Spinal cord (tissue), 10 donors: ENCODE data around the gene SERPINA7. TPM values are rescaled to one million over a fixed set of nuclear protein-coding genes. Genes with fewer than 3 reads are reported as not detected.
"Not testable (repeated sequence)": the region's sequence is repeated elsewhere in the genome, so short reads cannot be mapped to it uniquely, and the experiment has no call there.

ENCODE experiments used
- DNase-seq, 6 donors: peaks; one replicate each; pipeline versions ENCODE4 v3.0.0 to v3.0.0-alpha.2; 2013 to 2015; ENCODE audit warnings: low spot score in 6 of 6, low read depth in 4 of 6
- H3K27ac ChIP-seq: one replicate; pipeline ENCODE4 v1.5.1; 2013; ENCODE audit warnings: low read depth, low read length, control low read depth
- H3K27me3 ChIP-seq: one replicate; pipeline ENCODE4 v1.6.1; 2013; ENCODE audit warnings: low read length; ENCODE audit not compliant: control insufficient read depth, insufficient read depth
- H3K36me3 ChIP-seq: one replicate; pipeline ENCODE4 v1.6.1; 2013; ENCODE audit warnings: low read length; ENCODE audit not compliant: control insufficient read depth, insufficient read depth
- H3K4me1 ChIP-seq: one replicate; pipeline ENCODE4 v1.6.1; 2013; ENCODE audit warnings: low read length; ENCODE audit not compliant: control insufficient read depth, insufficient read depth
- H3K4me3 ChIP-seq: one replicate; pipeline ENCODE4 v1.5.1; 2013; ENCODE audit warnings: low read depth, low read length, control low read depth
- H3K9me3 ChIP-seq: one replicate; pipeline ENCODE4 v1.6.1; 2013; ENCODE audit warnings: low read length; ENCODE audit not compliant: control insufficient read depth, insufficient read depth
- WGBS: methylation state at CpG from one replicate; pipeline ENCODE4 v1.1.5; 2013; ENCODE audit warnings: missing lambda C conversion rate; ENCODE audit not compliant: insufficient coverage; 5-methylcytosine and 5-hydroxymethylcytosine counted together
- polyA plus RNA-seq, 2 donors: library from polyadenylated mRNA; unstranded; fragments of 120-200 nt; gene quantifications; one replicate each; pipeline ENCODE4 v1.2.1, GENCODE V29; 2013; ENCODE audit not compliant: insufficient read length in 2 of 2
- total RNA-seq, 2 donors: library from RNA; depleted of rRNA in 1 of 2; stranded (reverse); fragments of 120-200 nt in 1 of 2; fragments of >200 nt in 1 of 2; gene quantifications; one replicate each; pipeline versions ENCODE4 v1.2.3 to v1.2.4, GENCODE V29; 2013 to 2014
- donor health status: healthy.

SERPINA7 gene
- total and polyA plus RNA-seq, 4 donors: 0.06 TPM; not detected in 3

DNA sequence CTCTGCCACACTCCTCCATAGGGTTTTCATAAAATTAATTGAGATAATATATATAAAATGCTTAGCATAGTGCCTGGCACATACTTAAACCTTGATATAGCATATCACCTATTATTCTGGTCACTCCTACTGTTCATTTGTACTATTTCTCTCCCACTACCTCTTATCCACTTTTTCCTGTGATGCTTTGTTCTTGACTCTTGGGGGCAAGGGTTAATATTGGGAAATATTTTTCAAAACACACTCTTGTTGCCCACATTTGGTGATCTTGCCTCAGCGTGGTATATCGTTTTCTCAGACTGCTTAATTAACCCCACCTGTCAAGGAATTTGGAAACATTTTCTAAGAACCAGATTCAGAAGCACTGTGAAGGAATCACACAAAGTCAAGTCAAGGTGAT, 16.3 kb downstream of the SERPINA7 start:
- Histone ChIP-seq H3K4me1 (no peaks in the 10 kb centered on the region), H3K36me3 (no peaks in the 10 kb centered on the region), H3K4me3 (no peak overlapping the region), H3K27me3 (no peaks in the 10 kb centered on the region), H3K9me3 (no peaks in the 10 kb centered on the region), H3K27ac (no peak overlapping the region)
- WGBS: no CpG with 5 or more reads among the region's 2 CpGs
- no peak for DNase-seq

DNA sequence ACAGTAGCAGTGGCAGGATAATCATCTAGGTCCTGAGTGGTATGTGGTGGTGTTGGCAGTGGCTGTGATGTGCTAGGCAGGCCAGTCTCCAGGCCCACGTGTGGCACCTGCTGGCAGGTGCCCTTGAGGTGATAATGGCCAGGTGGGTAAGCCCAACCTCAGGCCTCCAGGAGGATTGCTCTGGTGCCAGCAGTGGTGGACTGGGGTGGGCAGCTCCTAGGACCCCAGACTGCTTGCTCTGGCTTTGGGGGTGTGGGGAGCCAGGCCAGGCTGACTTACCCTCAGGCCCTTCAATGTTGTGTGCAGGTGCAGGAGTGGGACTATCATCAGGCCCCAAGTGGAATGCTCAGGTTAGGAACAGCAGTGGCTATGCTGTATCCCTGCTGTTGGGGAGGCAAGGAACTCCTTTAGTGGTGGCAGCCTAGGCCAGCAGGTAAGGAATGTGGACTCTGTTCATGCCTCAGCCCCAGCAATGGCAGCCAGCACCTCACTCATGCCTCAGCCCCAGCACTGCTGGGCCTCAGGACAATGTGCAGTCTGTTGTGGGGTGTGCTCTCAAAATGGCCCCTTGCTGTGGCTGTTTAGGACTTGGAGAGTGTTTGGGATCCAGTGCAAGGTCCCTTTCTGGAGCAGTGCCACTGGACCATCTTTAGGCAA, 24.3 kb downstream of the SERPINA7 start:
- no peaks in the 10 kb centered on the region for H3K27me3 ChIP-seq
- H3K9me3 ChIP-seq: no peaks in the 10 kb centered on the region
- DNase-seq: no peak
- H3K36me3 ChIP-seq: no peaks in the 10 kb centered on the region
- H3K4me1 ChIP-seq: no peaks in the 10 kb centered on the region
- no peak overlapping the region for H3K27ac ChIP-seq
- no peak overlapping the region for H3K4me3 ChIP-seq
- 60% methylated on average over 1 of the region's 1 CpG for WGBS

DNA sequence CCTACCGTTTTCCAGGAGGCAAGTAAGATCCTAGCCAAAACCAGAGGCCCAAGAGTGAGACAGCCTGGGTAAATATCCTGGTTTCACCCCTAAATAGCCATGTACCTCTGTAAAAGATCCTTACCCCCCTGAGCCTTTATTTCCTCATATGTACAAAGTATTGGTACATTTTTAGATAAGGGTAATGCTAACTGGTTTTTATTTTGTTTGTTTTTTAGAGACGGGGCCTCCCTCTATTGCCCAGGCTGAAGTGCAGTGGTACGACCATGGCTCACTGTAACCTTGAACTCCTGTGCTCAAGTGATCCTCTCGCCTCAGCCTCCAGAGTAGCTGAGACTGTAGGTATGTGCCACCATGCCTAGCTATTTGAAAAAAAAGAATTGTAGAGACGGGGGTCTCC, 29.4 kb downstream of the SERPINA7 start:
- Histone ChIP-seq H3K9me3 (no peaks in the 10 kb centered on the region), H3K4me3 (no peak overlapping the region), H3K36me3 (no peaks in the 10 kb centered on the region), H3K27me3 (peaks cover 2% of the 10 kb centered on the region), H3K27ac (no peak overlapping the region), H3K4me1 (no peaks in the 10 kb centered on the region)
- no peak for DNase-seq
- 89% methylated on average over 3 of the region's 5 CpGs for WGBS

DNA sequence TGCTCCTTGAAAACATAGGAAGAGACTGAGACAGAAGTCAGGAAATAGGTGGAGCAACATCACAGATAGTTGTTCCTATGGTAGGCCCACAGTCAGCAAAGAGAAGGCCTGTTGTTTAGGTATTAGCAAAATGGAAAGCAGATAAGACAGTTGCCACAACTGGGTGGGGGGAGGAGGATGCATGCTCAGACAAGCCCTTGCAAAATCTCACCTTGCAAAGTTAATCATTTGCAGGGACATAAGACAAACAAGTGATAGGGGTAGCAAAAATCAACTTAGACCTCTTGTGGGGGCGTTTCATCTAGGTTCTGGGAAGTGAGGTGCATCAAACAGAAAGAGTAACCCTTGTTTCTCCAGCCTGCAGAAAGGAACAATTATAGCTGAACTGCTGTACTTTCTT, 30.7 kb downstream of the SERPINA7 start:
- Histone ChIP-seq H3K4me3 (no peak overlapping the region), H3K36me3 (no peaks in the 10 kb centered on the region), H3K9me3 (no peaks in the 10 kb centered on the region), H3K27me3 (peaks cover 2% of the 10 kb centered on the region), H3K27ac (no peak overlapping the region), H3K4me1 (no peaks in the 10 kb centered on the region)
- 40% methylated on average over 1 of the region's 1 CpG for WGBS
- DNase-seq: no peak

DNA sequence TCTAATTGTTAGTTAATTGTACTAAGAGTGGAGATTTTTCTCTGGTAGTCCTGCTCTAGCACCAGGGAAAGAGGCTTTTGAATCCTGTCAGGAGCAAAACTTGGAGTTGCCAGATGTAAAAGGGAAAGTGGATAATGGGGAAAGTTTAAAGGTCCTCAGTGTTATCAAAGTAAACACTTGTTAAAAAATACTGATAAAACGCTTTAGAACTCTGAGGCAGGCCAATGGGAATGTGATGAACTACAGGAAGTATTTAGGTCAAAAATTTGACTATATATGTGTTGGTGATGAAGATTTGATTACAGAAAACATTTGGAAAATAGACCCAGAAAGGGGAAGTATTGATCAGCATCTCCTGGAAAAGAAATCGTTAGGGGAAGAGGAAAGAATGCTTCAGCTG, 32.8 kb downstream of the SERPINA7 start:
- Histone ChIP-seq H3K9me3 (no peaks in the 10 kb centered on the region), H3K27ac (no peak overlapping the region), H3K36me3 (no peaks in the 10 kb centered on the region), H3K4me1 (no peaks in the 10 kb centered on the region), H3K4me3 (no peak overlapping the region), H3K27me3 (peaks cover 2% of the 10 kb centered on the region)
- DNase-seq: no peak
- 80% methylated on average over 1 of the region's 2 CpGs for WGBS

DNA sequence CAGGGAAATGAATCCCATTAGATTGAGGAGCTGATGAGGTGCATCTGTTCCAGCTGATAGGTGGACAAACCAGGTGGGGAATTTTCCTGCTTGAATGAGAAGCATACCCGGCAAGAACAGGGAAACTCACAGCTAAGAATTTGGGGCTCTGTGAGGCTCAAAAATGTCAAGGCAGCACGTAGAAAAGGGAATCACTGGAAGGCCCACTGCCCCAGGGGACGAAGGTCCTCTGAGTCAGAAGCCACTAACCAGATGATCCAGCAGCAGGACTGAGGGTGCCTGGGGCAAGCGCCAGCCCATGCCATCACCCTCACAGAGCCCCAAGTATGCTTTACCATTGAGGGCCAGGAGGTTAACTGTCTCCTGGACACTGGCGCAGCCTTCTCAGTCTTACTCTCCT, 37.9 kb downstream of the SERPINA7 start:
- not testable (repeated sequence) for H3K36me3 ChIP-seq, DNase-seq, H3K27ac ChIP-seq, H3K27me3 ChIP-seq, H3K4me3 ChIP-seq, H3K9me3 ChIP-seq, H3K4me1 ChIP-seq
- 75% methylated on average over 5 of the region's 5 CpGs for WGBS

DNA sequence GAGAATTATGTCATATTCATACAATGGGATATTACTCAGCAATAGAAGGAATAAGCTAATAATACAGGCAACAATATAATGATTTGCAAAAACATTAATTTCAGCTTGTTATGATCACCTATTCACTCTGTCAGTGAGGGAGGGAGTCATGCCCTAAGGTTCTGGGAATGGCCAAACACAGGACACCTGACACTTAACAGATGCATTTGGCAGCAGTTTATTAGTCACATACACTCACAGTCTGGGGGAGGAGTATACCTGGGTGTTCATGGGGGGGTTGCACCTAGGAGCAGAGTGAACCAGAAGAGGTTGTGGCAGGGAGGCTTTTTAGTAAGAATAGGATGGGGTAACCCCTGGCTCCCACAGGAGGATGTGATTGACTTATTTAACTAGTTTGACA, 38.3 kb downstream of the SERPINA7 start:
- Histone ChIP-seq H3K4me1 (no peaks in the 10 kb centered on the region), H3K4me3 (no peak overlapping the region), H3K27me3 (no peaks in the 10 kb centered on the region), H3K27ac (no peak overlapping the region), H3K9me3 (no peaks in the 10 kb centered on the region), H3K36me3 (no peaks in the 10 kb centered on the region)
- DNase-seq: no peak

DNA sequence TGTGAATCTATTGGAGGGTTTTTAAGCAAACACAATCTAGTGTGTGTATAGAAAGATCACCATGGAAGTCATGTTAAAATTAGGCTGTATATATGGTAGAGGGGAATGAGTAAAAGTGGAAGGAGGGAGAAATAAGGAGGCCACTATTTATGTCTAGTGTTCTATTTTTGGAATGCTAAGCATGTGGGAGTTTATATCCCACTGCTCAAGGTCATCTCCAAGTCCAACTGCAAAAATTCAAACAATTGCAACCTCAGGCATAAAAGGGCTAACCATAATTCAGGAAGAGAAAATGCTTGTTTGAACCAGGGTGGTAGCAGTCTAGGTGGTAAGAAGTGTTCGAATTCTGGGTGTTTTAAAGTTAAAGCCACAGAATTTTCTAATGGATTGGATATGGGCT, 39.2 kb downstream of the SERPINA7 start:
- WGBS: 40% methylated on average over 1 of the region's 1 CpG
- no peaks in the 10 kb centered on the region for H3K9me3 ChIP-seq
- H3K4me3 ChIP-seq: no peak overlapping the region
- H3K36me3 ChIP-seq: no peaks in the 10 kb centered on the region
- H3K27ac ChIP-seq: no peak overlapping the region
- no peak for DNase-seq
- H3K4me1 ChIP-seq: no peaks in the 10 kb centered on the region
- no peaks in the 10 kb centered on the region for H3K27me3 ChIP-seq

DNA sequence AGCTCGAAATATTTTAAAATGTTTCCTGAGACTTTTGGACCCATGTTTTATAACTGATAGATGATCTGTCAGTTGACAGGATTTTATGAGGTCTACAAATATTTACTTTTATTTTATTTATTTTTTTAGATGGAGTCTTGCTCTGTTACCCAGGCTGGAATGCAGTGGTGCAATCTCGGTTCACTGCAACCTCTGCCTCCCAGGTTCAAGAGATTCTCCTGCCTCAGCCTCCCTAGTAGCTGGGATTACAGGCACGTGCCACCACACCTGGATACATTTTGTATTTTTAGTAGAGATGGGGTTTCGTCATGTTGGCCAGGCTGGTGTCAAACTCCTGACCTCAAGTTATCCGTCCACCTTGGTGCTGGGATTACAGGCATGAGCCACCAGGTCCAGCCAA, 50.0 kb downstream of the SERPINA7 start:
- not testable (repeated sequence) for H3K4me1 ChIP-seq, H3K36me3 ChIP-seq, H3K27ac ChIP-seq, H3K4me3 ChIP-seq, DNase-seq, H3K27me3 ChIP-seq, H3K9me3 ChIP-seq
- WGBS: 68% methylated on average over 2 of the region's 5 CpGs
